Erythroblast (primary cell): ENCODE results near the gene LDLRAD4.

ENCODE experiments used
- GATA1 ChIP-seq: IDR thresholded peaks from 2 replicates; pipeline ENCODE4 v1.6.1; 2011; ENCODE audit warnings: low read depth, mild to moderate bottlenecking, control low read depth, low read length, moderate library complexity
- POLR2A ChIP-seq: IDR thresholded peaks from 2 replicates; pipeline ENCODE4 v1.6.1; 2011; ENCODE audit warnings: mild to moderate bottlenecking, low read length

DNA sequence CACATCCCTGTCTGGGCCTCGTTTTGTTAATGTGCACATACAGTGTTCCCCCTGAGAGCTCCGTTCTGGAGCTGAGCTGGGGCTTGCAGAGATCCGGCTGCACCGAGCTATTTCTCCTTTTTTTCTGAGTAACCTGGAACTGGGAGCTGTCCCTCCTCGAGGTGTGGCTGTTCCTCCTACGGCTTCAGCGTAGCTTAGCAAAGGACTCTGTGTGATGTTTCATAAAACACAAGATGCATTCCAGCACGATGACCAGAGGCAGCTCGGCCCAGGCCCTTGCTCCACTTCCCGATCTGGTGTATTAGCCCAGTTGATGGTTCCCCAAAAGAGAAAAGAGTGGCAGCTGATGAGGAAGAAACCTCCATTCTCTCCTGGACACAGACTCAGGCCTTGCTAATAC, 404.8 kb downstream of the LDLRAD4 start:
- TF ChIP-seq POLR2A = no peak
- no peak for TF ChIP-seq GATA1
